Stimulated activated effector memory CD8-positive, alpha-beta T cell treated with anti-CD3 and anti-CD28 coated beads, Interleukin-12 subunit alpha, Interleukin-12 subunit beta, amount 100 ng/mL, for 72 hours (primary cell): Measurements from ENCODE around the gene CHDH.

Experiments used
- ATAC-seq: fragments of 150-1000 bp; cut with Tn5 transposase; 2 replicates; pipeline ENCODE4 v1.10.0; 2021
- DNase-seq, 2 donors: peaks; one replicate each; pipeline ENCODE4 v3.0.0; 2021 to 2022; ENCODE audit warnings: low spot score in 2 of 2
- H3K27ac Mint-ChIP-seq: one replicate; pipeline ENCODE4 v1.8.0; 2022; ENCODE audit warnings: mild to moderate bottlenecking, mixed read lengths
- H3K36me3 Mint-ChIP-seq: one replicate; pipeline ENCODE4 v1.8.0; 2022; ENCODE audit warnings: mild to moderate bottlenecking, mixed read lengths
- H3K4me1 Mint-ChIP-seq: one replicate; pipeline ENCODE4 v1.8.0; 2022; ENCODE audit warnings: mixed read lengths
- H3K4me3 Mint-ChIP-seq: one replicate; pipeline ENCODE4 v1.8.0; 2022; ENCODE audit warnings: mild to moderate bottlenecking, mixed read lengths
- H3K9me3 Mint-ChIP-seq: one replicate; pipeline ENCODE4 v1.8.0; 2022; ENCODE audit warnings: mixed read lengths

CHDH gene

GRCh38 chr3:53821631-53822121 is 24.5 kb downstream of the CHDH start:
- peaks cover 9% of the 10 kb centered on the region for H3K4me1 Mint-ChIP-seq
- DNase-seq, result no peak
- no peaks in the 10 kb centered on the region for H3K36me3 Mint-ChIP-seq
- H3K27ac Mint-ChIP-seq, result no peak overlapping the region
- no peak overlapping the region for H3K4me3 Mint-ChIP-seq
- ATAC-seq, result no peak
- no peaks in the 10 kb centered on the region for H3K9me3 Mint-ChIP-seq

GRCh38 chr3:53820756-53821580 is 25.3 kb downstream of the CHDH start:
- ATAC-seq (no peak), DNase-seq (no peak)
- Mint-ChIP-seq H3K27ac (no peak overlapping the region), H3K4me3 (no peak overlapping the region), H3K36me3 (no peaks in the 10 kb centered on the region), H3K9me3 (no peaks in the 10 kb centered on the region), H3K4me1 (peaks cover 9% of the 10 kb centered on the region)

- DNase-seq (no peak), ATAC-seq (no peak)
- H3K9me3 Mint-ChIP-seq, result no peaks in the 10 kb centered on the region
- peaks cover 9% of the 10 kb centered on the region for H3K4me1 Mint-ChIP-seq
- no peak overlapping the region for H3K27ac Mint-ChIP-seq
- H3K36me3 Mint-ChIP-seq, result no peaks in the 10 kb centered on the region
- no peak overlapping the region for H3K4me3 Mint-ChIP-seq
Observed at GRCh38 chr3:53820084-53820483, 26.1 kb downstream of the CHDH start.

- H3K4me1 Mint-ChIP-seq, result peaks cover 9% of the 10 kb centered on the region
- ATAC-seq, result no peak
- no peak for DNase-seq
- H3K9me3 Mint-ChIP-seq, result no peaks in the 10 kb centered on the region
- no peaks in the 10 kb centered on the region for H3K36me3 Mint-ChIP-seq
- no peak overlapping the region for H3K4me3 Mint-ChIP-seq
- no peak overlapping the region for H3K27ac Mint-ChIP-seq
Observed at GRCh38 chr3:53819163-53819868, 26.9 kb downstream of the CHDH start.

GRCh38 chr3:53818221-53819162 is 27.7 kb downstream of the CHDH start:
- Mint-ChIP-seq H3K4me3 (no peak overlapping the region), H3K27ac (no peak overlapping the region), H3K36me3 (no peaks in the 10 kb centered on the region), H3K9me3 (no peaks in the 10 kb centered on the region), H3K4me1 (peaks cover 9% of the 10 kb centered on the region)
- peak; percentile 22 for ATAC-seq
- DNase-seq, result no peak

GRCh38 chr3:53817809-53818208 is 28.4 kb downstream of the CHDH start:
- Mint-ChIP-seq H3K4me1 (peaks cover 9% of the 10 kb centered on the region), H3K4me3 (no peak overlapping the region)

GRCh38 chr3:53817211-53817610 is 29.0 kb downstream of the CHDH start:
- no peaks in the 10 kb centered on the region for H3K36me3 Mint-ChIP-seq
- H3K4me1 Mint-ChIP-seq, result peaks cover 9% of the 10 kb centered on the region
- ATAC-seq (no peak), DNase-seq (no peak)
- no peak overlapping the region for H3K4me3 Mint-ChIP-seq
- H3K9me3 Mint-ChIP-seq, result no peaks in the 10 kb centered on the region
- no peak overlapping the region for H3K27ac Mint-ChIP-seq

More at GRCh38 chr3:53817809-53818208, 28.4 kb downstream of the CHDH start:
- no peak overlapping the region for H3K27ac Mint-ChIP-seq
- ATAC-seq (no peak), DNase-seq (no peak)
- H3K9me3 Mint-ChIP-seq, result no peaks in the 10 kb centered on the region
- no peaks in the 10 kb centered on the region for H3K36me3 Mint-ChIP-seq

- H3K9me3 Mint-ChIP-seq, result no peaks in the 10 kb centered on the region
- no peak overlapping the region for H3K27ac Mint-ChIP-seq
- DNase-seq, result no peak
- H3K36me3 Mint-ChIP-seq, result no peaks in the 10 kb centered on the region
- ATAC-seq, result no peak
- peaks cover 9% of the 10 kb centered on the region for H3K4me1 Mint-ChIP-seq
- no peak overlapping the region for H3K4me3 Mint-ChIP-seq
Observed at GRCh38 chr3:53816425-53816824, 29.8 kb downstream of the CHDH start.

- ATAC-seq, result no peak
- H3K4me1 Mint-ChIP-seq, result peaks cover 9% of the 10 kb centered on the region
- no peaks in the 10 kb centered on the region for H3K9me3 Mint-ChIP-seq
- no peak for DNase-seq
- no peaks in the 10 kb centered on the region for H3K36me3 Mint-ChIP-seq
- H3K27ac Mint-ChIP-seq, result no peak overlapping the region
- H3K4me3 Mint-ChIP-seq, result no peak overlapping the region
Observed at GRCh38 chr3:53815651-53816050, 30.6 kb downstream of the CHDH start.

GRCh38 chr3:53815067-53815466 is 31.2 kb downstream of the CHDH start:
- H3K27ac Mint-ChIP-seq, result no peak overlapping the region
- DNase-seq, result no peak
- H3K9me3 Mint-ChIP-seq, result no peaks in the 10 kb centered on the region

GRCh38 chr3:53813876-53814275 is 32.3 kb downstream of the CHDH start:
- no peak overlapping the region for H3K4me3 Mint-ChIP-seq
- ATAC-seq (no peak), DNase-seq (no peak)
- H3K4me1 Mint-ChIP-seq, result peaks cover 9% of the 10 kb centered on the region
- no peaks in the 10 kb centered on the region for H3K36me3 Mint-ChIP-seq
- no peaks in the 10 kb centered on the region for H3K9me3 Mint-ChIP-seq
- no peak overlapping the region for H3K27ac Mint-ChIP-seq

More at GRCh38 chr3:53815067-53815466, 31.2 kb downstream of the CHDH start:
- no peak for ATAC-seq
- Mint-ChIP-seq H3K4me1 (peaks cover 9% of the 10 kb centered on the region), H3K36me3 (no peaks in the 10 kb centered on the region), H3K4me3 (no peak overlapping the region)

- Mint-ChIP-seq H3K4me1 (peaks cover 8% of the 10 kb centered on the region), H3K4me3 (no peak overlapping the region), H3K27ac (no peak overlapping the region), H3K9me3 (no peaks in the 10 kb centered on the region), H3K36me3 (no peaks in the 10 kb centered on the region)
- DNase-seq (no peak), ATAC-seq (no peak)
Observed at GRCh38 chr3:53813229-53813628, 33.0 kb downstream of the CHDH start.

GRCh38 chr3:53812434-53812833 is 33.8 kb downstream of the CHDH start:
- H3K9me3 Mint-ChIP-seq, result no peaks in the 10 kb centered on the region
- no peaks in the 10 kb centered on the region for H3K36me3 Mint-ChIP-seq
- DNase-seq (no peak), ATAC-seq (no peak)
- no peaks in the 10 kb centered on the region for H3K4me1 Mint-ChIP-seq
- H3K27ac Mint-ChIP-seq, result no peak overlapping the region
- H3K4me3 Mint-ChIP-seq, result no peak overlapping the region

GRCh38 chr3:53811143-53811927 is 34.9 kb downstream of the CHDH start:
- DNase-seq (no peak), ATAC-seq (no peak)
- no peak overlapping the region for H3K4me3 Mint-ChIP-seq
- no peaks in the 10 kb centered on the region for H3K36me3 Mint-ChIP-seq
- peaks cover 5% of the 10 kb centered on the region for H3K4me1 Mint-ChIP-seq
- H3K27ac Mint-ChIP-seq, result no peak overlapping the region
- H3K9me3 Mint-ChIP-seq, result no peaks in the 10 kb centered on the region
